H7 (cell line): ENCODE measurements around the gene TUBGCP6. TPM values are rescaled to one million over a fixed set of nuclear protein-coding genes. Genes with fewer than 3 reads are reported as not detected.

ENCODE experiments used
- DNase-seq: peaks from one replicate; pipeline ENCODE4 v3.0.0; 2012
- H3K27me3 ChIP-seq: 2 replicates; pipeline ENCODE4 v1.6.0; 2011; ENCODE audit warnings: mild to moderate bottlenecking, low read length; ENCODE audit not compliant: control insufficient read depth, insufficient read depth
- H3K36me3 ChIP-seq: replicated peaks from 2 replicates; pipeline ENCODE4 v1.5.1; 2011; ENCODE audit warnings: low read length; ENCODE audit not compliant: control insufficient read depth, insufficient read depth
- H3K4me3 ChIP-seq: 2 replicates; pipeline ENCODE4 v1.5.1; 2011; ENCODE audit warnings: low read depth, mild to moderate bottlenecking, control low read depth, low read length, moderate library complexity; ENCODE audit not compliant: insufficient read depth
- total RNA-seq: library from RNA; depleted of rRNA; stranded (reverse); fragments of >200 nt; shearing (Covaris generic); gene quantifications from 2 replicates; pipeline ENCODE4 v1.2.3, GENCODE V29; 2014

Gene TUBGCP6
- total RNA-seq, 1 experiment from 2014 or later = 24.0 TPM

GRCh38 chr22:50261615-50262459, 17.0 kb upstream of the TUBGCP6 start, which contains the start of gene MAPK12:
TSS of gene MAPK12 (minus strand) at chr22:50261683. CDS start at chr22:50261509, 174 bp downstream.
- DNase-seq = peak; percentile 98
- H3K36me3 ChIP-seq = no peaks in the 10 kb centered on the region
- H3K4me3 ChIP-seq = peak within 1 kb of the TSS; percentile 62
- peaks cover 24% of the 10 kb centered on the region for H3K27me3 ChIP-seq

GRCh38 chr22:50260801-50261614, 16.2 kb upstream of the TUBGCP6 start:
- DNase-seq = peak; percentile 87
- H3K4me3 ChIP-seq = peak overlapping the region; percentile 62
- no peaks in the 10 kb centered on the region for H3K36me3 ChIP-seq
- H3K27me3 ChIP-seq = peaks cover 18% of the 10 kb centered on the region

- H3K4me3 ChIP-seq = peak overlapping the region; percentile 62
- no peaks in the 10 kb centered on the region for H3K36me3 ChIP-seq
- H3K27me3 ChIP-seq = peaks cover 18% of the 10 kb centered on the region
- DNase-seq = no peak
These were observed 15.6 kb upstream of the TUBGCP6 start for GRCh38 chr22:50260434-50260800.

- Histone ChIP-seq H3K36me3 (no peaks in the 10 kb centered on the region), H3K4me3 (no peak overlapping the region), H3K27me3 (peaks cover 18% of the 10 kb centered on the region)
- no peak for DNase-seq
These were observed 14.5 kb upstream of the TUBGCP6 start for GRCh38 chr22:50259302-50259701.

GRCh38 chr22:50258361-50259292, 13.8 kb upstream of the TUBGCP6 start:
- no peak overlapping the region for H3K4me3 ChIP-seq
- H3K36me3 ChIP-seq = no peaks in the 10 kb centered on the region
- H3K27me3 ChIP-seq = peaks cover 18% of the 10 kb centered on the region
- no peak for DNase-seq

GRCh38 chr22:50257451-50258360, 12.9 kb upstream of the TUBGCP6 start:
- no peak for DNase-seq
- Histone ChIP-seq H3K4me3 (no peak overlapping the region), H3K27me3 (peaks cover 18% of the 10 kb centered on the region), H3K36me3 (no peaks in the 10 kb centered on the region)

- Histone ChIP-seq H3K4me3 (no peak overlapping the region), H3K27me3 (peaks cover 14% of the 10 kb centered on the region), H3K36me3 (no peaks in the 10 kb centered on the region)
- DNase-seq = no peak
These were observed 12.2 kb upstream of the TUBGCP6 start for GRCh38 chr22:50257041-50257440.

GRCh38 chr22:50256258-50256862, 11.5 kb upstream of the TUBGCP6 start:
- no peak for DNase-seq

GRCh38 chr22:50255607-50256006, 10.8 kb upstream of the TUBGCP6 start:
- no peak for DNase-seq
- H3K27me3 ChIP-seq = peaks cover 6% of the 10 kb centered on the region
- no peaks in the 10 kb centered on the region for H3K36me3 ChIP-seq
- H3K4me3 ChIP-seq = no peak overlapping the region

More at GRCh38 chr22:50256258-50256862, 11.5 kb upstream of the TUBGCP6 start:
- Histone ChIP-seq H3K36me3 (no peaks in the 10 kb centered on the region), H3K27me3 (peaks cover 12% of the 10 kb centered on the region), H3K4me3 (no peak overlapping the region)

GRCh38 chr22:50255099-50255498, 10.3 kb upstream of the TUBGCP6 start:
- no peak overlapping the region for H3K4me3 ChIP-seq
- DNase-seq = no peak
- no peaks in the 10 kb centered on the region for H3K36me3 ChIP-seq
- peaks cover 2% of the 10 kb centered on the region; the same call in 1 of the 2 replicates for H3K27me3 ChIP-seq

GRCh38 chr22:50253941-50254340, 9.1 kb upstream of the TUBGCP6 start:
- Histone ChIP-seq H3K4me3 (no peak overlapping the region), H3K27me3 (no peaks in the 10 kb centered on the region)
- DNase-seq = no peak

GRCh38 chr22:50253046-50253915, 8.5 kb upstream of the TUBGCP6 start:
- DNase-seq = no peak
- H3K27me3 ChIP-seq = no peaks in the 10 kb centered on the region
- no peak overlapping the region for H3K4me3 ChIP-seq
- H3K36me3 ChIP-seq = no peaks in the 10 kb centered on the region

More at GRCh38 chr22:50253941-50254340, 9.1 kb upstream of the TUBGCP6 start:
- no peaks in the 10 kb centered on the region for H3K36me3 ChIP-seq
